ES-I3 (cell line): Measurements from ENCODE around the gene PSMC2.
"Not testable (repeated sequence)": the region's sequence is repeated elsewhere in the genome, so short reads cannot be mapped to it uniquely, and the experiment has no call there.

Experiments
- H3K36me3 ChIP-seq: 2 replicates; pipeline ENCODE4 v1.6.1; 2013; ENCODE audit warnings: mild to moderate bottlenecking, low read length, control low read depth, moderate library complexity; ENCODE audit not compliant: insufficient read depth
- H3K4me1 ChIP-seq: 2 replicates; pipeline ENCODE4 v1.6.1; 2013; ENCODE audit warnings: mild to moderate bottlenecking, control low read depth, low read length; ENCODE audit not compliant: insufficient read depth
- H3K9ac ChIP-seq: 2 replicates; pipeline ENCODE4 v1.6.1; 2013; ENCODE audit warnings: low read depth, mild to moderate bottlenecking, low read length, moderate library complexity
- H3K9me3 ChIP-seq: 2 replicates; pipeline ENCODE4 v1.6.1; 2013; ENCODE audit warnings: mild to moderate bottlenecking, low read length, moderate library complexity; ENCODE audit not compliant: control insufficient read depth, insufficient read depth

Gene PSMC2

GRCh38 chr7:103389263-103389662, 41.8 kb downstream of the PSMC2 start:
- Histone ChIP-seq H3K9ac (no peak overlapping the region), H3K36me3 (no peaks in the 10 kb centered on the region), H3K4me1 (no peaks in the 10 kb centered on the region), H3K9me3 (no peaks in the 10 kb centered on the region)

- H3K9me3 ChIP-seq, result no peaks in the 10 kb centered on the region
- H3K9ac ChIP-seq, result no peak overlapping the region
- H3K4me1 ChIP-seq, result no peaks in the 10 kb centered on the region
These were observed 43.7 kb downstream of the PSMC2 start for GRCh38 chr7:103391150-103391549.

GRCh38 chr7:103391976-103392375, 44.5 kb downstream of the PSMC2 start:
- H3K9ac ChIP-seq, result no peak overlapping the region
- H3K36me3 ChIP-seq, result no peaks in the 10 kb centered on the region
- no peaks in the 10 kb centered on the region for H3K4me1 ChIP-seq
- H3K9me3 ChIP-seq, result no peaks in the 10 kb centered on the region

More at GRCh38 chr7:103391150-103391549, 43.7 kb downstream of the PSMC2 start:
- H3K36me3 ChIP-seq, result no peaks in the 10 kb centered on the region

GRCh38 chr7:103394566-103394965, 47.1 kb downstream of the PSMC2 start:
- no peaks in the 10 kb centered on the region for H3K36me3 ChIP-seq
- no peaks in the 10 kb centered on the region for H3K9me3 ChIP-seq
- H3K9ac ChIP-seq, result no peak overlapping the region
- no peaks in the 10 kb centered on the region for H3K4me1 ChIP-seq

- no peaks in the 10 kb centered on the region for H3K36me3 ChIP-seq
- H3K4me1 ChIP-seq, result no peaks in the 10 kb centered on the region
- no peak overlapping the region for H3K9ac ChIP-seq
- no peaks in the 10 kb centered on the region for H3K9me3 ChIP-seq
These were observed 47.6 kb downstream of the PSMC2 start for GRCh38 chr7:103395071-103395470.

DNA sequence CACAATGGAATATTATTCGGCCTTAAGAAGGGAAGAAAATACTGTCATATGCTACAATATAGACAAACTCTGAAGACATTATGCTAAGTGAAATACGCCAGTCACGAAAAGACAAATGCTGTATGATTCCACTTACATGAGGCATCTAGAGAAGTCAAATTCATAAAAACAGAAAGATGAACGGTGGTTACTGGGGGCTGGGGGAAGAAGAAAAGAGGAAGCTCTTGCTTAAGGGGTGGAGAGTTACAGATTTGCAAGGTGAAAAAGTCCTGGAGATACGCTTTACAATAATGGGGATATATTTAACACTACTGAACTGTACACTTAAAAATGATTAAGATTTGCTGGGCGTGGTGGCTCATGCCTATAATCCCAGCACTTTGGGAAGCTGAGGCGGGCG, 49.0 kb downstream of the PSMC2 start:
- H3K9me3 ChIP-seq, result no peaks in the 10 kb centered on the region
- no peak overlapping the region for H3K9ac ChIP-seq
- no peaks in the 10 kb centered on the region for H3K4me1 ChIP-seq
- H3K36me3 ChIP-seq, result no peaks in the 10 kb centered on the region

DNA sequence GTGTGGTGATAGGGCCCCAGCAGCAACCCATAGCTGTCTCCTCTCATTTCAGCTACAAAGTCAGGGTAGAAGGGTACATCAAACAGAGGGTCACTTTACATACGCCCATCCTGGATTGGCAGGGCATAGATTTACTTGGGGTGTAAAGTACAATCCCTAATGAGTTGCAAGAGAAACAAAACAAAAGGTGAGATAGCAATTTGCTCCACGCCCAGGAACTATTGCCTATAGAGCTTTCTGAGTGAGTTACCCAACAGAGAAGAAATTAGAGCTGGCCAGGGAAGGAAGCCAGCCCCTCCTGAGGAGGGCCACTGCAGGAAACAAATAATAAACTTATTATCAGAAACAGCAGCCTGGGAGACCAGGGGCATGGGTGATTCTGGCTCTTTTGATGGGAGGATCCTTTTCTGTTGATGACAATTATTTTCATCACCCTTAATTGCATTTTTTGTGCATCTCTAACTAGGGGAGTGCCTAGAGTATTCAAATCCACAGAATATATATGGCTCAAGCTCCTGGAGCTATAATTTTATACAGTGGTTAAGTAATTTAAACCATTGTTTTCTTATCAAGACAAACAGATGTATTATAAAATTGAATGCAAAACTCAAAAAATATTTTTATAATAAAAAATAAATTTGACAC, 51.2 kb downstream of the PSMC2 start:
- Histone ChIP-seq H3K9ac (no peak overlapping the region), H3K36me3 (no peaks in the 10 kb centered on the region), H3K9me3 (no peaks in the 10 kb centered on the region), H3K4me1 (no peaks in the 10 kb centered on the region)

GRCh38 chr7:103399687-103400086, 52.2 kb downstream of the PSMC2 start:
- H3K36me3 ChIP-seq, H3K9ac ChIP-seq, H3K9me3 ChIP-seq, H3K4me1 ChIP-seq: not testable (repeated sequence)

GRCh38 chr7:103405789-103406613, 58.6 kb downstream of the PSMC2 start:
- H3K4me1 ChIP-seq, H3K9ac ChIP-seq, H3K36me3 ChIP-seq, H3K9me3 ChIP-seq: not testable (repeated sequence)

DNA sequence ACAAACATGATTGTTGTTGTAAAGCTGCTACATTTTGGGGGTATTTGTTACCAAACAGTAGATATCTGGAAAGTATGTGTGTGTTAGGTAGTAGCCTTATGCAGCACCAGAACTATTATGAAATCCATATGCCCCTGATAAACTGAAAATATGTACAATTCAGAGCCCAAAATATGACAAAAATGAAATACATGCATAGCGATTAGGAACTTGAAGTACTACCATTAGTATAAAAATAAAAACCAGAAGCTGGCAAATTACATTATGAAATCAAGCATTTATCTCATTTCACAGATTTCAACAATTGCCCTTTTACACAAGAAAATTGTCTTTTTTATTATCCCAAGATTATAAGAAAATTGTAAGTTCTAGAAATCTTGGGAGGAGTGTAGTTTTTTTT, 64.7 kb downstream of the PSMC2 start:
- no peaks in the 10 kb centered on the region for H3K4me1 ChIP-seq
- no peak overlapping the region for H3K9ac ChIP-seq
- H3K36me3 ChIP-seq, result no peaks in the 10 kb centered on the region
- no peaks in the 10 kb centered on the region for H3K9me3 ChIP-seq

DNA sequence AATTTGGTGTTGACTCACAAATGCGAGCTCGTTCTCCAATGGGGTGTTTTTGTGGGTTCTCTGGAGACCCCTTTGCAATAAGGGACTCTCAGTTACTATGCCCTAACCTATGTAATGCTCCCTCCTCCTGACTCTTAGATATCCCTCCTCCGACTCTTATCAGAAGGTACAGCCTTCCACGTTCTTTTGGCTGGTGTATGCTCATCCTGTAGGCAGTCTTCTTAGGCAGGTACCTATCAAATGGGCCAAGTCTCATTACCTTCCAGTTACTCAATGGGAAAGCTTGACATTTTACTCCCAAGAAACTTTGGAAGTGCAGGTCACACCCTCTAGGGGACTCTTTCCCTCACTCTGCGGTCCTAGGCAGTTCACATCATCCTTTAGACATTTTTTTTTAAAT, 66.0 kb downstream of the PSMC2 start:
- Histone ChIP-seq H3K9me3 (no peaks in the 10 kb centered on the region), H3K4me1 (no peaks in the 10 kb centered on the region), H3K36me3 (no peaks in the 10 kb centered on the region), H3K9ac (no peak overlapping the region)

- no peaks in the 10 kb centered on the region for H3K4me1 ChIP-seq
- no peaks in the 10 kb centered on the region for H3K9me3 ChIP-seq
- no peaks in the 10 kb centered on the region; the same call in 1 of the 2 replicates for H3K36me3 ChIP-seq
- no peak overlapping the region for H3K9ac ChIP-seq
These were observed 70.8 kb downstream of the PSMC2 start for GRCh38 chr7:103418241-103418640.
